GM18520 (cell line): ENCODE results near the gene C1orf116.

ENCODE experiments used
- ATAC-seq: cut with Tn5 transposase; IDR thresholded peaks from one replicate; pipeline ENCODE4 v1.9.1; 2021; ENCODE audit not compliant: unreplicated experiment

The C1orf116 gene

GRCh38 chr1:207000651-207001291, 31.8 kb downstream of the C1orf116 start:
- ATAC-seq: no peak

DNA sequence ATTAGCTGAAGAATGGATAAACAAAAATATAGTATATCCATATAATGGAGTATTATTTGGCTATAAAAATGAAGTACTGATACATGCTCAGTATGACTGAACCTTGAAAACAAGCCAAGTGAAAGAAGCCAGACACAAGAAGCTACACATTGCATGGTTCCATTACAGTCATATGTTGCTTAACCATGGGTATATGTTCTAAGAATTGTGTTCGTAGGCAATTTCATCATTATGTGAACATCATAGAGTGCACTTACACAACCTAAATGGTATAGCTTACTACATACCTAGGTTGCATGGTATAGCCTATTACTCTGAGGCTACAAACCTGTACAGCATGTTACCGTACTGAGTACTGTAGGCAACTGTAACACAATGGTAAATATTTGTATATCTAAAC, 33.7 kb downstream of the C1orf116 start:
- ATAC-seq: no peak

- ATAC-seq: no peak
These were observed 39.8 kb downstream of the C1orf116 start for GRCh38 chr1:206992790-206993189.

DNA sequence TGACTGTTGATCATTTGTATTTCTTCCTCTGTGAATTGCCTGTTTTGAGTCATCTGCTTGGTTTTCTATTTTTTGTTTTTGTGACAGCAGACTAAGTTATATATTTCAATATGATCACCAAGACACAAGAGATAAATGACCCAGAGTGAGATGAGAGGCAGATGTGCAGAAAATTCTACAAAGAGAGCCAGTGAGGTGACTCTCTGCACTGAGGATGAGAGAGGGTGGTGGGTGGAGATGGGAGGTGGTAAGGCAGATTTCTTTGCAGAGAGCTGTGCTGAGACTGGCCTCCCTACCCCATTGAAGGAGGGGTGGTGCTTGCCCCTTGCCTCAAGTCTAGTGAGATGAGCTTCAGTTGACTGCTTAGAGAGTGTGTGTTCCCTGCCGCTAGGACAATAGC, 44.7 kb downstream of the C1orf116 start:
- no peak for ATAC-seq

DNA sequence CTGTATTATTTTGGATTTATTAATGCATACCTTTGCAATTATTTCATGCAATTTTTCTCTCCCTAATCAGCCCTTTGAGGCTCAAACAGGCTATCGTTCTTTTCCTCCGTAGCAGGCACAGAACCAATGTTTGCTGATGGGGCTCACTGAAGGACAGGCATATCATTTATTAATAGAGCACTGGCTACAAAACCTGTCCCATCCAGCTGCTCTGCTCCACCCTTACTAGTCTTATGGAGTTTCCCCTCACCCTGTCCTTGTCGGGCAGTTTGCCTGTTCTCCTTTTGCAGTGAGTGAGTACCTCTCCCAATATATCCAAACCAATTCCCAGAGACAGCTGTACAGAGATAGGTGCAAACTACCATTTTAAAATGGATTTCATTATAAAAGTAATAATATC, 45.7 kb downstream of the C1orf116 start:
- no peak for ATAC-seq

DNA sequence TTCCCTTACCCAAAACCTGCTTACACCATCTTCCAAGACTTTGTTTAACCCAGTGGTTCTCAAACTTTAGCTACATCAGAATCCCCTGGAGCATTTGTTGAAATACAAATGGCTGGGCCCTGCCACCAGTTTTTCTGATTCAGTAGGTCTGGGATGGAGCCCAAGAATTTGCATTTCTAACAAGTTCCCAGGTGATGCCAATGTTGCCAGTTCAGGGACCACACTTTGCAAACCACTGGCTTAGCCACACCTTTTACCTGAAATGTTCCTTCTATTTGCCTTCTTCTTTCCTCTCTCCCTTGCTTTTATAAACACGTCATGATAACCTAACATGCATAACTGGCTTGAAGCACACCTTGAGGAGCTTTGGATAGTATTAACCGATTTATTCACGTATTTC, 46.2 kb downstream of the C1orf116 start:
- no peak for ATAC-seq

DNA sequence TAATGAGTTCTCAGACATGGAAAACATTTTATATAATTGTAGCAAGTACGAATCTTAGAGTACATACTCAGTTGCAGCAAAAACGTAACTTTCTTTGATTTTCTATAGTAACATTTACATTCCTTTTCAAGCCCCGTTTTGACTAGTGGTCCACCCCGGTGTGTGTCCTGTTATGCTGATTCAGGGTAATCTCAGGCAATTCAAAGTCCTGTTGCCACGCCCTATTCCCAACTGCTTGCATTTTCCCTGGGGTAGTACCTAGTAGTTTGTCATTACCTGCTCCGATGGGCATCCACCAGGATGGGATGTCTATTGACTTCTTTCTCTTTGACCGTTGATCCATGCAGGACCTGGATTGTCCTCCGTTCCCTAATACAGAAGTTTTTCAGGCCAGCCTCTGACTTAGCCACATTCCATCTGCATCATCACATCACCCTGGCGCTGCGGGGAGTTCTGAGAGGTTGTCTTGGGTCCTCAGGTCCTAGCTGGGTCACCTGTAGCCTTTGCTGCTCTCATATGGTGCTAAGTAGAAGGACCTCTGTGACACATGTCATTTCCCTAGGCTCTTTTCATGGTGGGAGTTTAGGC, 47.3 kb downstream of the C1orf116 start:
- ATAC-seq: no peak

DNA sequence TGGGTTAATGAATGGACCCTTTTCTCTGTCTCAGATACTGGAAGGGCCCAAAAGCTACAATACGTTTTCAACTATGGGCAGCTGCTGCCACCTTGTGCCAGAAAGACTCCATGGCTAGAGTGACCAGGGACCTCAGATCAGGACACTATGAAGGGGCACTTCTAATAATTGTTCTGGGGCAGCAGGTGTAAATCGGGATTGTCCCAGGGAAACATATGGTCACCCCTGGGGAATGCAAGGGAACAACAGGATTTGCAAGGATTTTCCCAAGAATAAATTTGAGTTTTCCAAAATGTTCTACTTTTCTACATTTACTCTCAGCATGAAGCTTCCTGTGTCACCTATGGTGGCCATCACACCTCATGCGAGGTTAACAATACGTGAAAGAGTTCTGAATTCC, 50.3 kb downstream of the C1orf116 start:
- no peak for ATAC-seq

- no peak for ATAC-seq
These were observed 53.0 kb downstream of the C1orf116 start for GRCh38 chr1:206979379-206980043.

DNA sequence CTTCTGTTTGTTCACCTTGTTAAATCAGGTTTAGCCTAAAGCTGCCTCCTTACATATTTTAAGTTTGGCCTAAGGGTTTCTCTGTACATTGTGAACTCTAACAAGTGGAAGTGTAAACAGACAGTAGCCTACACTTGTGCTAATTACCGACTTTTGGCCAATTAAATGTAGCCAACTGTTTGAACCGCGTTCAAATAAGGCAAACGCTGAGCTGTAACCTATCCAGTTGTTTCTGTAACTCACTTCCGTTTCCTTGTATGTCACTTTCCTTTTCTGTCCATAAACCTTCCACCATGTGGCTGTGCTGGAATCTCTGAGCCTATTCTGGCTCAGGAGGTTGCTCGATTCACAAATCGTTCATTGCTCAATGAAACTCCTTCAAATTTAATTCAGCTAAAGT, 54.3 kb downstream of the C1orf116 start:
- no peak for ATAC-seq

DNA sequence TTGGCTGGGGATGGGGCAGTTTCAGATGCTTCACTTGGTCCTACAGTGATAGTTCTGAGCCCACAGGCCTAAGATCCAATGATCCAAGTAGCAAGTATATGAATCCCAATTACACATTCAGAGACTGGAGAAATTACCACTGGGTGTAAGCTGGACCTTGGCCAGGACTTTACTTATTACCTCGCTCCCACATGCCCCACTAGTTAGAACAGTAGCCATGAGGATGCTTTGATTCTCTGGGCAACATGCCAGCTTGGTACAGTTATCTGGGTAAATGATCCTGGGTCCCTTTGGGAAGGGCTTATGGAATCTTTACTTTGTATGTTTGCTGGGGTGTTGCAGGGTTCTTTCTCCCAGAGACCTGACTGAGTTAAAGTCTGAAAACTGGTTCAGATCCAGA, 57.2 kb downstream of the C1orf116 start:
- ATAC-seq: no peak

- ATAC-seq: no peak
These were observed 58.4 kb downstream of the C1orf116 start for GRCh38 chr1:206974140-206974539.

- no peak for ATAC-seq
These were observed 59.8 kb downstream of the C1orf116 start for GRCh38 chr1:206972728-206973127.

DNA sequence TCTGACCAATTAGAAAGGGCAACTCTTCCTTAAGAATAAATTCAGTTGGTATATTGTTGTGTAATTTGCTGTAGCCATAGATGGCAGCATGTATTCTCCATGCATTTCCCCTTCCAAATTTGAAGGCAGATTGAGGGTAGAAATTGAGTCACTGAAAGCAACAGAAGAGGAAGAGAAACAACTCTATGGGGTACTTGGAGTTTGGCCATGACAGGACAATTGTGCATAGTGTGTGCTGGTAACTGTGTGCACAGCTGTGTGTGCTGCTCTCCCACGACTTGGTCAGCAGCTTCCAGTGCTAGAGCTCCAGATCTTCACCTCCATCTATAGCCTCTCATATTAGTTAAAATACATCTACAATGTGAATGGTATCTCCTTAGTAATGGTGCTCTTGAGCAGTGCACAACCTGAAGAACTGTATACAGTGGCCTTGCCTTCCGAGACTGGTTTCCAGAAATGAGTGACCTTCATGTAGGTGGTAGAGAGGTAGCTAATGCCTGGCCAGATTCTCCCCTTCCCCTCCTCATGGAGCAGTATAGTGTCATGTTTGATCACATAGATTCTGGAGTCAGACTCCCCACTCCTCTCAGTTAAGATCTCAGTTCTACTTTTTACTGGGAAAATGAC, 61.4 kb downstream of the C1orf116 start:
- no peak for ATAC-seq

GRCh38 chr1:206970446-206970845, 62.1 kb downstream of the C1orf116 start, which contains the start of gene FCAMR:
Gene FCAMR, minus strand, starts transcription at chr1:206970460. Its CDS starts 335 bp downstream, at chr1:206970125.
- ATAC-seq: no peak

GRCh38 chr1:206969090-206969489, 63.5 kb downstream of the C1orf116 start:
- ATAC-seq: no peak
